HG03342 (cell line): ENCODE measurements around the gene GRIFIN.
A peak's percentile ranks its signal among the peaks of the same experiment; 100 is the strongest.

Source experiments
- ATAC-seq: cut with Tn5 transposase; IDR thresholded peaks from one replicate; pipeline ENCODE4 v1.9.1; 2021; ENCODE audit warnings: mild to moderate bottlenecking, moderate library complexity; ENCODE audit not compliant: unreplicated experiment

GRIFIN gene, protein sequence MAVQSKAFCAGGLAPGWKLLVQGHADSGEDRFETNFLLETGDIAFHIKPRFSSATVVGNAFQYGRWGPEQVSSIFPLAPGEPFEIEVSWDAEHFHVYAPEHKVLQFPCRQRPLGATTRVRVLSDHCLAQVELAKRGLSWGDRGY

DNA sequence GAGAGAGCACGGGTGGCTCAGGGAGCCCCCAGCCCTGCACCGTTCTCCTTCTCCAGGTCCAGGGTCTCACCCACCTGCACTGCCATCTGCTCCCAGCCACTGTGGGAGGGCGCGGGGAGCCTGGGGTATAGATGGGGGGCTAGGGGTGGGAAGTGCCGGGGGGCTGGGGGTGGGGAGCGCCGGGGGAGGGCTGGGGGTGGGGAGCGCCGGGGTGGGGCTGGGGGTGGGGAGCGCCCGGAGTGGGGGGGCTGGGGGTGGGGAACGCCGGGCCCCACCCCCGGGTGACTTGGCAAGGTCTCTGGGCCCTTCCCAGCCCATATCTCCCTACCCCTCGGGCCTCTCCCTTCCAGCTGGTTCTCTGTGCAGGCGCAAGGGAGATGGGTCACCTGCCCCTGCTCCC lies at the start of gene GRIFIN:
Gene GRIFIN, minus strand, starts transcription at position 101 of the 400 bp plus-strand sequence. Its CDS starts 15 bp downstream, at position 86.
- ATAC-seq = no peak

DNA sequence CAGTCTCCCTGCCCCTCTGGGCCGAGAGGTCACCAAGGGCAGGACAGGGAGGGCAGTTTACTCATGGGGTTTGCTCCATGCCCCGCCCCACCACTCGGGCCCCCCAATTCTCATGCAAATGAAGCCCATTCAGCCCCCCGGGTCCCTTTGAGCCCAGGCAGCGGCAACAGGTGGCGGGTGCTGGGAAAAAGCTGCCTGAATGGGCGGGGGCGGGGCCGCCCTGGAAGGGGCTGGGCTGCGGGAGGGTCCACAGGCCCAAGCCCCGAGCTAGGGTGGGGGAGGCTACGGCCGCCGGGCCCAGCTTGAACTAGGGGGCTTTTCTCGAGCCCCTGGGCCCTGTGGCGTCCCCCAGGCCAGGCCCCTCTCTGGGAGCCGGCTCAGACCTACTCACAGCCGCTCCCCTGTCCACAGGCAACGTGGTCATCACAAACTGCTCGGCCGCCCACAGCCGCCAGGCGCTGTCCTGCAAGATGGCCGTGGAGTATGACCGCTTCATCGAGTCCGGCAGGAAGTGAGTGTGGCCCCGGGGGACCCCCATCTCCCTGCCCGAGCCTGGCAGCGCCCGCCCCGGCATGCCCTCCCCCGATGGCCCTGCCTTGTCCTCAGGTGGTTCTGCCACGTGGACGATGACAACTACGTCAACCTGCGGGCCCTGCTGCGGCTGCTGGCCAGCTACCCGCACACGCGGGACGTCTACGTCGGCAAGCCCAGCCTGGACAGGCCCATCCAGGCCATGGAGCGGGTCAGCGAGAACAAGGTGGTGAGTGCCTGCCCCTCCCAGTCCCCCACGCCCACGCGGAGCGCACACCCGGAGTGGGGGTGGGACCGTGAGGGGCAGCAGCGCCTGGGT lies 48.8 kb upstream of the GRIFIN start:
- no peak for ATAC-seq

DNA sequence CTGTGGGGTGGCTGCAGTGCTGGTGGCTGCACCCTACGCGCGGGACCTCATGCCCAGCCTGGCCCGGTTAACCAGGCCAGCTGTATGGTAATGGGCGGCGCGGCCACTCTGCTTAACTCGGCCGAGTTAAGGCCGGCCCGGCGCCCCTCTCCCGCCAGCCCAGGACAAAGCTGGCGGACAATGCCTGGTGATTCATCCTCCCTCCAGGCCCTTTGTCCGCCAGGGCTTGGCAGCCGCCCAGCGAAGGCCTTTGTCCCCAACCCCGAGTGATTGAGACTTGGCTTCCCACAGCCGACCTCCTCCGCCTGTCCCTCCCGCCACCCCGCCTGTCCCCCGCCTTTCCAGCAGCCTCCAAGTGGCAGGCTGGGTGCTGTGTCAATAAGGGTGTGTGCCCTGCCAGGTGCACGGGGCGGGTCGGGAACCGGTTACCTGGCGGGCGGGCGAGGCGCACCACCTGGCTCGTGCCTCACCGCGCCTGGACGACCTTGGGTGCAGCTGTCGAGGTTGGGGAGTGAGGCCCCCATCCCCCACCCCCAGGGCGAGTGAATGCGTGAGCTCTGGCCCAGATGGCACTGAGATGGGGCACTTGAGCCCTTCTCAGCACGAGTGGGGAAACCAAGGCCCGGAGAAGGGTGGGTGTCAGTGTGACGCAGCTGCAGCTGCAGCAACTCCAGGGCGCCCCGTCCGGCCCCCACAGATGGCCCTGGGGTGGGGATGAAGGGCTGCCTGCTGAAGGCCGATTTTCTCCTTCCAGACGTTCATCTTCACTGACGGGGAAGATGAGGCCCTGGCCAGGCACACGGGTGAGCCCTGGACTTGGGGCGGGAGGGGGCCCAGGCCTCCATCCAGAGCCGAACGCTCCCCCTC lies 48.0 kb upstream of the GRIFIN start:
- no peak for ATAC-seq

DNA sequence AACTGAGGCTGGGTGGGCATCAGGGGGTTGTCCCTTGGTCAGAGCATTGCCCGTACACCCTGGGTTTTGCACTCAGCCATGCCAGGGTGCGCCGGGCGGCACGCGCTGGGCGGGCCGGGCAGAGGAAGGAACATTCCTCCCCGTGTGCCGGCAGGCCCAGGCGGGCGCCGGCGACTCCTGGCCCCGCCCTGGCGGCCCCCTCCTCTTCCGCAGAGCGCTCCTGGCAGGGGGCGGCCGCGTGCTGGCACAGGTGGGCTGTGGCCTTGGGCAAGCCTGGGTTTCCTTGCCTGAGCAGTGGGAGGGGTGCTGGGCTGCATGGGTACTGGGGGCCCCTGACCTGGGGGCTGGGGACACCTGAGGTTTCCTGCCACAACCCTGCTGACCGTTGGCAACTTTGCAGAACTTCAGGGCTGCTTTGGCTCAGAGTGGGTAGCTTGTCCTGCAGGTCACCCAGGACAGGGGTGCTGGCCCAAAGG lies 47.3 kb upstream of the GRIFIN start:
- no peak for ATAC-seq

DNA sequence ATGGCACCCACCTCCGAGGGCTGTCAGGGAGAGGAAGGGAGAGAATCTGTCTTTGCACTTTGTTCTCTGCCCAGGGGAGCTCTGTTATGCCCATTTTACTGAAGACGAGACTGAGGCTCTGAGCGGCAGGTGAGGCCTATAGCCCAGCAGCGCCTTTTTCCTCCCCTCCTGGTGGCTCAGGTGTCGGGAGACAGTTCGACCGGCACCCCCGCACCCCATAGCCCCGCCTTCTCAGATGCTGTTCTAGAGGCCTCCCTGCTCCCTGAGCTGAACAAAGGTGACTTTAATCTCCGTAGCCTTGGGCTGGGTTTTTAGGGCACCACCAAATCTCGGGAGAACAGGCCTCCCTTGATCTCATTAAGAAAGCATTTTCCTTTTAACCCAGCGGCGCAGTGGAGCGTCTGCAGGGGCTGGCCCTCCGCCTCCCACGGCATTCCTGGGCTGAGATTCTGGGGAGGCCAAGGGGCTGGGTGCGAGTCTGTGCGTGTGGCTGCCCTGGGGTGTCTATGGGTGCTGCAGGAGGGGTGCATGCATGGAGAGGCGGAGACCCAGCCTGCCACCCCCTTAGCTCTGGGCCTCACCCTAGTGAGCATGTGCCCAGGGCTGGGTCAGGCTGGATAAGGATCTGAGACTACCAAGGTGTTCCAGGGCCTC lies 46.7 kb upstream of the GRIFIN start:
- no peak for ATAC-seq

DNA sequence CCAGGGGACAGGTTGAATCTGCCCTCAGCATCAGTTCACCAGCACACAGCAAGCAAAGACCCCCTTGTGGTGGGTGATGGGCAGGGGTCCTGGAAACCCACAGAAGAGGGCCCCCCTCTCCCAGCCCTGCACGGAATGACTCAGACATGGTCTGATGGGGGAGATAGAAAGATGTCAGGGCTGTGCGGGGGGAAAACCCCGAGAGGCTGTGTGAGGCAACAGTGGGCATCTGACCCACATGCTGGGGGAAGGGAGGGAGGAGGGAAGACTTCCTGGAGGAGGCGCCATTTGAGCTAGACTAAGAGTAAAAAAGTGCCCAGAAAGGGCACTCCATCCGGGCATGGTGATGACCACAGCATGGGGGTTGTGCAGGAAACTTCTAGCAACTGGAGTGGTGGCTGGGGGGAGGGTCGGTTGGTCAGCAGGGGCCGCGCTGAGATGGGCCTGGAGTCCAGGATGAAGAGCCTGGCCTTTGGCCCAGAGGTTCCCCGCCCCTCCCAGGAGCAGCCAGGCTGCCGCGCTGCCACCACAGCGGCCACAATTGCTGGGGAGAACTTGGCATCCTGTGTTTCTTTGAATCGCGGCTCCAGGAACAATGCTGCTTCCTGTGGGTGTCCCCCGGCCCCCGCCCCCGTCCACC lies 45.9 kb upstream of the GRIFIN start:
- ATAC-seq = no peak

DNA sequence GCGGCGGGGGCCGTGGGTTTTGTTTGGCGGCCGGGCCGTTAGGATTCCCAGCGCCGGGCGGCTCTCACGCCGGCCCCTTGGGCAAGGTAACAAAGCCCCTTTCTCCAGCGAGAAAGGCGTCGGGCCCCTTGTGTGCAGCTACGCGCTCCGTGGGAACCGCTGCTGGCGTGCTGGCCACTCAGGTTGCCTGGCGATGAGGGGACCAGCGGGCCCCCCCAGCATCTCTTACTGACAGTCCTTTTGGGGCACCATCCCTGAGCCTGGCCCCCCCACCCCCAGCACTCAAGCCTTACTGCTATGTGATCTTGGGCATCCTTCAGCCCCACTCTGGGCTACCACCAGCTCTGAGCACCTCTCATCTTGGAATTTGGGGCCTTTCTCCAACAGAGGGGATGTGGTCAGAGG lies 45.1 kb upstream of the GRIFIN start:
- no peak for ATAC-seq

DNA sequence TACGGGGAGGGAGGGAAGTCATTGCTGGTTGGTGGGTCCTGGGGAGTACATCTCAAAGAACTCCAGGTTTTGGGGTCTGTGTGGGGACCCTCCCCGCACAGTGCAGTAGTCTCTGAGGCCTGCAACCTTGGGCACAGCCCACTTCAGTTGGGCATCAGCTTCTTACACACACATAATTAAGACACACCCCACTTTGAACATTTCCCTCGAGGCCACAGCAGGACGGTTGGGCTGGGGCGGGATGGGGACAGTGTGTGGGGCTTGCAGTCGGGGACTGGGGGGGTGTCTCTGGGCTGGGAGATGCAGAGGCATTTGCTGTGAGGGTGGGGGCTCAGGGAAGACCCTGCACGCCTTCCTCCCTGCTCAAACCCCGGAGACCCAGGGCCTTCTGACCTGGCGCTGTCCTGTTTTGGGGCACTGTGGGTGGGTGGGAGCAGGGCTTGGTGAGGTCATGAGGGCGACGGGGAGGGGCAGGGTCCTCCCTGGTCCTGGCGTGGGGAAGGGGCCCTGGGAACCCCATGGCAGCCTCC lies 44.6 kb upstream of the GRIFIN start:
- no peak for ATAC-seq

DNA sequence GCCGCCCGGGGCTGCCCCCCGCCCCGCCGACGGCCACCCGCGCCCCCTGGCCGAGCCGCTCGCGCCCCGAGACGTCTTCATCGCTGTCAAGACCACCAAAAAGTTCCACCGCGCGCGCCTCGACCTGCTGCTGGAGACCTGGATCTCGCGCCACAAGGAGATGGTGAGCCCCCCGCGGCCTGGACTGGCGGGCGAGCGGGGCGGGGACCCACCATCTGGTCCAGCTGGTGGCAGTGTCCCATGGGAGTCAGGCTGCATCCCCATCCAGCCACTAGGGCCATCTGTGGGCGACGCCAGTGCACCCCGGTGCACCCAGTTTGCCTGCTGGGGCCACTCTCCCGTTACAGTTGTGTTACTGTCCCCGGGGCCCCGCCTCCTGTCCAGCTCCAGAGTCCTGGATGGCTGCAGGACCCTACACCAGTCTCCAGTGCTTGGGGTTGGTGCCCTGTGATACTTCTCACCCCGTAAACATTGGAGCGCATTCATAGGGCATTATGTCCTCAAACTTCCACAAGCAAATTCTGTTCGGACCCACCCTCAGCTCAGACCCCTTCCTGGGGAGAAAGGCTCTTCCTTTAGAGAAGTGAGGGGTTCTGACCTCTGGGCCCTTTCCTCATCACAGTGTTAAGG lies 44.0 kb upstream of the GRIFIN start:
- no peak for ATAC-seq

DNA sequence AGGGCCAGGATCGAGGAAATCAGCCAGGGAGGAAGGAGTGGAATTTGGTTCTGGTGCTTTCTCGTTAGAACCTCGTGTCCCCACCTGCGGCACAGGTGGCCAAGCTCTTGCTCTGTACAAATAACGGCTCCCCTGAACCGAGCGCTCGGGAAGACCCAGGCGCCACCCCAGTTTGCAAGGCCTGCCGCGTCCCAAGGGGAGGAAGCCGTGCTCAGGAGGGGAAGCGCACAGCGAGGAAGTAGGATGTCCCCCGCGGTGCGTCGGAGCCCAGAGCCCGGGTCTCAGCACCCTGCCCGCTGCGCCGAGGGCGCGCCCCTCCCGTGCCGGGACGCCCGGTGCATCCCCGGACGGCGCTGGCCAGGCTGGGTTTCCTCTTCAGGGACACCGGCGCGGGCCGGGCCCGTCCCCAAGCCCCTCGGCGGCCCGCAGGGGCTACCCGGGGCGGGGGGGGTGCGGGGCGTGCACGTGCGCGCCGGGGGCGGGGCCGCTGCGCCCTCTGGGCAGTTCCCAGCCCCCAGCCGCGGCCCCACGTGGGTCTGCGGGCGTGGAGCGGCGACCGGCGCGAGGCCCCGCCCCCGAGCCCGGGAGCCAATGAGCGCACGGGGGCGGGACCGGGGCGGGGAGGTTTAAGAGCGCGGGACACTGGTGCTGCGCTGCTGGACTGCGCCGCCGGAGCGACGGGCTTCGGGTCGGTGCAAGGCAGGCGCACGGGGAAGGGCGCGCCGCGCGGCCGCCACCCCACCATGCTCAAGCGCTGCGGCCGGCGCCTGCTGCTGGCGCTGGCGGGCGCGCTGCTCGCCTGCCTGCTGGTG lies 43.1 kb upstream of the GRIFIN start, which contains the start of gene LFNG:
Gene LFNG, plus strand, starts transcription at position 656 of the 812 bp plus-strand sequence. Its CDS starts 88 bp downstream, at position 744.
- peak; percentile 81 for ATAC-seq

DNA sequence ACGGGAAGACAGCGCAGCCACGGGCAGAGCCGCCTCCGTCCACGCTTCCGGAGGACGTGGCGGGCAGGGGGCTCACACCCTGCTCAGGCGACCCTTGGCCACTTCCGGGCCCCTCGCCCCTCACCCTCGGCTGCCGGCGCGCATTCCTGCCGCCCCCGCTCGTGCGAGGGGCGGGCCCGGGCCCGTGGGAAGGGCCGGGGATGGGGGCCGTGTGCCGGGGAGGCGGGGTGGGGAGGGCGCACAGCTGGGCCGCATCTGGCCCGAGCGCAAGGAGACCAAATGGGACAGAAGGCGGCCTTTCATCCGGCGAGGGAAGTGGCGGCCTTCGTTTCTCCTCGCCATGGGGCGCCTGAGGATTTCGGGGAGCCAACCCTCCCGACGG lies 42.5 kb upstream of the GRIFIN start:
- ATAC-seq = no peak

DNA sequence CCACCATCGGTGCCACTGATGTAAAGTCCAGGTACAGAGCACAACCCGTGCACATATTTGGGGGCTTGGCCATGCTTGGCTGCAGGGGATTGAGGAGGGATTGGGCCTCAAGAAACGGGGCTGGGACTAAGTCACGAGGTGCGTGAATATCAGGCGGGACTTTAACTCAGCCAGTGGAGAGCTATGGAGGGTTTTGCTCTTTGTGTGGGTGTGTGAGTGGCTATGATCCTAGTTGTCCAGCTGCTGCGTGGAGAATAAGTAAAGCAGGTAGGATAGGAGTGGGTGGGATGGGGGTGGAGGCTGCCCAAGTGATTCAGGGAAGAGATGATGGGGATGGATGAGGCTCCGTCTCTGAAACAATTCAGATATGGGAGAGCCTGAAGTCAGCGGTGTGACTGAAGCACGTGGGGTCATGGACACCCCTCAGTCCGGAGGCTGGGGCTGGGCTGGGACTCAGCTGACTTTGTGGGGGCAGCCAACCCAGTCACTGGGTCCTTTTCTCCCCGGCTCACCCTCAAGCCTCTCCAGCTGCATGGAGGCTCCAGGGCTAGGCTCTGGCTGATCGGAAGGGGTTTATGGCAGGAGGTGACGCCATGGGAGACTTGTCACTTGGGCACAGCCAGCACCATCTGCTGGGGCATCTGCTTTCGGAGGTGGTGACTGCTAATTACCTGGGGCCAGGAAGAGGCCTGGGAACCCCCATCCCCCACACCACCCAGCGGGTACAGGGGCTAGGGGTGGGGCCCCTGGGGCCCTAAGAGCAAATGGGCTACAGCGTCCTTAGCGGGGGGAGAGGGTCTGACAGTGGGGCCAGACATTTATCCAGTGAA lies 41.7 kb upstream of the GRIFIN start:
- no peak for ATAC-seq

DNA sequence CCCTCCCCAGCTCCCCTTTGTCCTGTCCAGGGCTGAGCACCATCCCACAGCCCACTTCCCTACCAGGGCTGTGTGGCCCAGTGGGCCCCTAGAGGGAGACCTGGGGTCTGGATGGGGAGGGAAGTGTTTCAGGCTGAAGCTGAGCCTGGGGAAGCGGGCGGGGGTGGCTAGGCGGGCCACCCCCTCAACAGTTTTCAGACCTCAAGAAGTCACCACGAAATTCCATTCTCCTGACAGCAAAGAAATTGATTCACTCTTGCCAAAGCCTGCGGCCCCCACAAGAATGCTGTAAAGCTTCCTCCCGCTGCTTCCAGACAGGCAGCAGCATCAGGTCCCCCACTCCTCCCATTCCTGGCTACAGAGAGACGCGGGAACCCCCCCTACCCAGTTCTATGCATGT lies 40.8 kb upstream of the GRIFIN start:
- ATAC-seq = no peak

DNA sequence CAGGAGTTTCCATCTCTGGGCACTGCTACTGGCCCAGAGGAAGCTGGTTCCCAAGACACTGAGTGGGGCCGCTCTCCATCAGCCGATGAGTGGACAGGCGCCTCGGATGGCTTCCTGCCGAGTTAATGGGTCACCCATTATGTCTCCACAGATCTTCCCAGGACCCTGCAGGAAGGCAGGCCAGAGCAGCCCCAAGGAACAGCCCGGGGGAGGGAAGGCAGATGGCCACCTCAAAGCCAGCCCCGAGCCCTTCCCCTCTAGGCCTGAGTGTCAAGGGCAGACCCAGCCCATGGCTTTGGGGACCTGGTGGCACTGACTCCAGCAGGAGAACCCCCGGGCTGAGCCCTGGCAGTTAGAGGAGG lies 40.0 kb upstream of the GRIFIN start:
- ATAC-seq = no peak

DNA sequence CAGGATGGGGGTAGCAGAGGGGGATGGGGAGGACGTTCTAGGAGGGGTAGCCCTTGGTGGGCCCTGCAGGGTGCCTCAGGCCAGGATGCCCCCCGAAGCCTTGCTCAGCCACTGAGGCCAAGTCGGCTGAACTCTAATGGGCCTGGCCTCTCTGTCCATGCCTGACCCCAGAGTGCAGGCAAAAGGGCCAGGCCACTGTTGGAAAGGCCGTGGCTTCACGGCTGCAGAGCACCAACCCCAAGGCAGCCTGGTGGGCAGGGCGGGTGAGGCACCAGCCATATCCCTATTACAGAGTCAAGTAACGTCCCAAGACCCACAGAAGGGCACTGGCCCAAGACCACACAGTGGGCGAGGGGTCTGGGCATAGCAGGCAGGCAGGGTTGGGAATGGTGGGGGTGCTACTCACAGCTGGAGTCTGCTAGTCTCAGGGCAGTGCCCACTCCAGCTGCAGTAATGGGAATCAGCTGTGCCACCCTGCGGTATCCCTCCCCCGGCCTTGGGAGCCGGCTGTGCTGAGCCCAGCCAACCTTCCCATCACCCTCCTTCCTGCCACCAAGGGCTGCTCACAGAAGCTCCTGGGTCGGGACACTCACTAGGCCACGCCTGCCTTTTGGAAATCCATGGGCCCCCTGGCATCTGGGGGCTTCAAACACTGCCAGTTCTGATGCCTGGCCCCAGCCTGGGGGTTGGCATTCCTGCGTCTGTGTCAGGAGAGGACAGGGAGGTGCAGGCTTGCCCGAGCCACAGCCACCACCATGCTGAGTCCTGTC lies 39.4 kb upstream of the GRIFIN start:
- no peak for ATAC-seq

DNA sequence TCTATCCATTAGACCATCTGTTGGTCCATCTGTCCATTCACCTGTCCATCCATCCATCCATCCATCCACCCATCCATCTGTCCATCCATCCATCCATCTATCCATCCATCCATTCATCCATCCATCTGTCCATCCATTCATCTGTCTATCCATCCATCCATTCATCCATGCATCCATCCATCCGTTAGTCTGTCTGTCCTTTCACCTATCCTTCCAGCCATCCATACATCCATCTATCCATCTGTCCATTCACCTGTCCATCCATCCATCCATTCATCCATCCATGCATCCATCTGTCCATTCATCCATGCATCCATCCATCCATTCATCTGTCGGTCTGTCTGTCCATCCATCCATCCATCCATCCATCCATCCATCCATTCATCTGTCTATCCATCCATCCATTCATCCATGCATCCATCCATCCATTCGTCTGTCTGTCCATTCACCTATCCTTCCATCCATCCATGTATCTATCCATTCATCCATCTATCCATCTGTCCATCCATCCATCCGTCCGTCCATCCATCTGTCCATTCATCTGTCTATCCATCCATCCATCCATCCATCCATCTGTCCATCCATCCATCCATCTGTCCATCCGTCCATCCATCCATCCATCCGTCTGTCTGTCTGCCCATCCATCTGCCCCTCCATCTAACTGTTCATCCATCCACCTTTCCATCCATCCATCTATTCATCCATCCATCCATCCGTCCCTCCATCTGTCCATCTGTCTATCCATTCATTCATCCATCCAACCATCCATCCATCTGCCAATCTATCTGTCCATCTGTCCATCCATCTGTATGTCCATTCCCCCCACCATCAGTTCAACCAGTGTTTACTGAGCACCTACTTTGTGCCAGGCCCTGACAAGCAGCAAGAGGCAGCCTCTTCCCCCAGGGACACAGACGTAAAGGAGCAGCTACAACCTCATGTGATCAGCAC lies 38.5 kb upstream of the GRIFIN start:
- ATAC-seq = no peak
